GM18873 (cell line): ENCODE measurements around the gene PRPF40B.

Experiments
- ATAC-seq: cut with Tn5 transposase; IDR thresholded peaks from one replicate; pipeline ENCODE4 v1.9.1; 2021; ENCODE audit warnings: mild to moderate bottlenecking, moderate library complexity, moderate number of reproducible peaks; ENCODE audit not compliant: unreplicated experiment, low FRiP score

PRPF40B gene

DNA sequence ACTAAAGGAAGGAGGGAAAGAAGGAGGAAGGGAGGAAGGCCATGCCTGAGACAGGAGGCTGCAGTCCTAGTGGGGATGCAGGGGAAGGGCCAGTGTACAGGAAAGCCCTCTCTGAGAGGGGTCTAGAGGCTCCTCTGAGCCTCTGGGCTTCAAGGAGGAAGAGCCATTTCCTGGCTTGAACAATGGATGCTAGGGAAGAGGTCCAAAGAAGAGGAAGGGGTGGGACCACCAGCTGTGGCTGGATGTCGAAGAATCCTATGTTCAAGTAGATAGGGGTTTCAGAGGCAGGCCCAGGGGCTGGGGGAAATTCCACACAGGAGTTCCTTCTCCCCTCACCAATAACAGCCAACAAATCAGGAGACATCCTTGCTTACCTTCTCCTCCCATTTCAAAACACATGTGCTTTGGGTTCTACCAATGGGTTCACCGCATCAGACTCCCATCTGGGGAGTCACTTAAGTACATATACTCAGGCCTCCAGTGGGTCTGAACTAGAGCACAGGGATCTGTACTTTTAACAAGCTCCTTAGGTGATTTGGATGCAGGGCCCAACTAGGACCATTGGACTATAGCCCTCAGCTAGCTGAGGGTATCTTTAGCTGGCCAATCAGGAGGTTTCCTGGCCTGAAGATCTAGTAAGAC lies 32.4 kb downstream of the PRPF40B start:
- no peak for ATAC-seq

DNA sequence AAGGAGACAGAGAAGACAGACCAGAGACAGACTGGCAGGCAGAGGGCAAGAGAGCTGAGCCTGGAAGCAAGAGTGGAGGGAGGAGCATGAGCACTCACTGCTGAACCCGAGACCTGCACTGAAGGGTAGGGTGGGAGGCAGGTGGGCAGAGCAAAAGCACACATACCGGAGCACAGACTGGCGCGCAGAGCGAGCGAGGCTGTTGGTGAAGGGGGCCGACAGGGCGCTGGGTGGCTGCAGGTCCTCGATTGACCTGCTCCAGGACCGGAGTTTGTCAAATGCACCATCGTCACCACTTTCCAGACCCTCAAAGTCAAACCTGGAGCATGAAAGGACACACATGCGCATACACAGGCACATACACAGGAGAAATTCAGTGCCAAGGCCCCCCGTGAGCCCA lies 34.9 kb downstream of the PRPF40B start:
- no peak for ATAC-seq

DNA sequence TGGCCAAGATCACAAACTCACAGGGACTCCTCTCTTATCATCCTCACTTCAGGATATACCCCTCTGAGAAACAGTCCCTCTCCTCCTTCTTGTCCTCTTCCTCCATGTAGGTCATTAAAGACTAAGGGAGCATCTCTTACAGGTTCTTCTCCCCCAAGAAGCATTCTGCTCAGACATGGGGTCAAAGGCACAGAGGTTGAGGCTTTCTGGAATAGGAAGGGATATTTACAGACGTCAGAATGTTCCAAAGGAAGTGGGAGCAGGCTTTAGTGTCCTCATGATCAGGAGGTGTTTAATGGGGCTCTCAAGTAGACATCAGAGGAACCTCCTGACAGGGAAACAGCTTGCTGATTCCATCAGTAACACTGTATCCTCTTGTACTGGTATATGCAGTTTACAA lies 36.4 kb downstream of the PRPF40B start:
- no peak for ATAC-seq

DNA sequence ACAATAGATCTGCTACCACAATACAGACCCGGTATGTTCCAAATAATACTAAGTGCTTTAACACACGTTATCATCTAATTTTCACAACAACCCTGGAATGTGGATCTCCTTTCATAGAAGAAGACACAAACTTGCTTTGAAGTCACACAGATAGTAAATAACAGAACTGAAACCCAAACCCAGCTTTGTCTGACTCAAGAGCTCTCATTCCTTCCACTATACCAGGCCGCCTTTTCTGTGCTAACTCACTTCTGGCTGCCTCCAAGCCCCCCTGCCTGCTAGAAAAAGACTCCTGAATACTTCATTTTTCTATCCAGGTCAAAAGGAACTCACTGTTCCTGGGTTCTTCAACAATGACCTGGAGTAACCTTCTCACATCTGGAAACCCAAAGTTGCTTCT lies 37.8 kb downstream of the PRPF40B start:
- ATAC-seq, result no peak

DNA sequence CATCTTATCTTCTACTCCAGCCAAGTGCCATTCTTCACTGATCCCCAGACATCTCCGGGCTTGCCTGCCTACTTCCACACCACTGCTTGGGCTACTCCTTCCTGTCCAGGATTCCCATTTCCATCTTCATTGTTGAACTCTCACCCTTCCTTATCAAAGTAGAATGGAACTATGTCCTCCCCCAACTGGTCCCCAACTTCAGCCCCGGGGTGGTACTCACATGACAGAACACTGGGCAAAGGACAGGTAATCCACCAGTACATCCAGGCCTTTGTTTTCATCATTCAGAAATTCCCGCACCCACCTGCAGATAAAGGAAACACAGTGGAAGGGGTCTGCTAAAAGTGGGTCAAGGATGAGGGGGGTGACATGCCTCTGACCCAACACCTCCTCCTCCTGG lies 38.4 kb downstream of the PRPF40B start:
- ATAC-seq, result no peak

DNA sequence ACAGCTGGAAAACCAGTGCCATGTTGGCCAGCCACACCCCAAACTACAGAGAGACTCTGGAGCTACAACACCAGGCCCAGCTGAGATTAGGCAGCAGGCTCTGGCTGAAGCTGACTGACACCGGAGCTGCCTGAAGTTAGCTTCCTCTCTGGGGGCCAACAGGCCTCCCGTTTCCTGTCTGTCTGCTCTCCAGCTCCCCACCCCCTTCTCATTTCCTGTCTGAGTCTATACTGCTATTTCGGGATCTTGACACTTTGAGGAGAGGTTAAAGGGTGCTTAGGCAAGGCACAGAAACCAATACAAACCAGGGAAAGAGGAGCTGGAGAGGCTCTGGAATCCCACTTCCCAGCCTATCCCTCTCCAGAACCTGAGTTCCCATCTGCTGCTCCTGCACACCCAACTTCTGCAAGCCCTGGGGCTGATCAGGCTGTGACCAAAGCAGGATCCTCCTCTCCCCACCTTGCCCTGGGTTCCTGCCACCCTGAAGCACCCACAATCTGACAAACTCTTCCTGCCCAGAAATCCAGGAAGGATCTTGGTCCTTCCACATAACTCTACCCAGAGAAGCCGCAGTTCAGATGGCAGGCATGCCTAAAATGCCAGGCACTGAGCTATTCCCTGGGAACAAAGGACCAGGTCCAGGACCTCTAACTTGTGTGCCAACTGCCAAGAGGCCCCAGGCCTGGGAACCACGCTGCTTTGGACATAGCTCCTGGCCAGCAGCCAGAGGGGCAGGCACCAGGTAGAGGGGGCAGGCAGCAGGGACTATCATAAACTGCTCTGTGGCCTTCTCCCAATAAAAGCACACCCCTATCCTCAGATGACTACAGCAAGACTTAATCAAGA lies 39.9 kb downstream of the PRPF40B start:
- ATAC-seq, result peak; percentile 49

DNA sequence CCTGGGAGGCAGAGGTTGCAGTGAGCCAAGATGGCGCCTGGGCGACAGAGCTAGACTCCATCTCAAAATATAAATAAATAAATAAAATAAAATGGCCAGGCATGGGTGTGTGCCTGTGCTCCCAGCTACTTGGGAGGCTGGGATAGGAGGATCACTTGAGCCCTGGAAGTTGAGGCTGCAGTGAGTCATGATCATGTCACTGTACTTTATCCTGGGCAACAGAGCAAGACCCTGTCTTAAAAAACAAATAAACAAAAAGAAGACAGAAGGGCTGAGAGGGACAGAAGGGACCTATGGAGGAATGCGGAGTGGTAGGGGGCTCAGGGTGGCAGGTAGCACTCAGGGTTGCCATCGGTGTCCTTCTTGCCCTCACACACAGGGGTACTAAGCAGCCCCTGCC lies 40.8 kb downstream of the PRPF40B start:
- no peak for ATAC-seq

DNA sequence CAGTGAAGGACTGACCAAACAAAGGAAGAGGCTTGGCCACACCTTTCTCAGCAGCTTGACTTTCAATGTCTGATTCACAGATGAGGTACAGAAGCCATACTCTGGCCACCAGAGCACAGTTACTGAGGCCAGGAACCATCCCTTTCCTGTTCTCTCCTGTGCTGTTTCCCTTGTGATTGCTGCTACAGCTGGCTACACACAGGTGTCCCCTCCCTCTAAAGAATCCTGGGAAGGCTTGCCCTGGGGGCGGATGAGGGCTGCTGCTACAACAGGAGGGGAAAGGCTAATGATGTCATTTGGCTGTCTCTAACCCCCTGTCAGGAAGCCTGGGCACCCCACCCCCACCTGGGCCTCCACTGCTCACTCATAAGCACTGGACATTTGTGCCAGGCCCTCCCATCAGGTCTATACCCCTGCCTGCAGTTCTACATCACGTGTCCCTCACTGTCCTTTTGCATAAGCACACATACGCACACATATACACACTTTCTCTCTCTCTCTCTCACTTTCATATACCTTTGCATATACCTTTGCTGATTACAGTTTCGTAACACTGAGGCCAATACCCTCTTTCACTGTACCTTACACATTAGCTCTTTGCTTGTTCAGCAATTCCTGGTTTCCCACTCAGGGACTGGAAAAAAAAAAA lies 41.4 kb downstream of the PRPF40B start:
- peak; percentile 65 for ATAC-seq

DNA sequence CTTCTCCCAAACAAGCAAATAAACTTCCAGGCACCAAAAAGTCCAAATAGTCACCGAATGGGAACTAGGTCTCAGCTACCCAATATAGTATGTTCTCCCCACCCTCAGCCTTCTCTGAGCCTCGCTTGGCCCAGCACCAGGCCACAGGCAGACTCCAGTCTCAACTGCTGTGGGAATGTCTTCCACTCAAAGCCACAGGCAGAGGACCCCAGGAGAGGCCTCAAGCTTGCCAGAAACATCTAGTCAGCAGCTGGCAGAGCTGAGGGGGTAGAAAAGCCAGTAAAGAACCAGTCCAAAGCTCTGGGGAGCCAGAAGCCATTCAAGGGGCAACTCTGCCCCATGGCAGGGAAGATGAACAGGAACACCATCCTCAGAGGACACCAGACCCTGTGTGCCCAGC lies 42.0 kb downstream of the PRPF40B start:
- ATAC-seq, result no peak

DNA sequence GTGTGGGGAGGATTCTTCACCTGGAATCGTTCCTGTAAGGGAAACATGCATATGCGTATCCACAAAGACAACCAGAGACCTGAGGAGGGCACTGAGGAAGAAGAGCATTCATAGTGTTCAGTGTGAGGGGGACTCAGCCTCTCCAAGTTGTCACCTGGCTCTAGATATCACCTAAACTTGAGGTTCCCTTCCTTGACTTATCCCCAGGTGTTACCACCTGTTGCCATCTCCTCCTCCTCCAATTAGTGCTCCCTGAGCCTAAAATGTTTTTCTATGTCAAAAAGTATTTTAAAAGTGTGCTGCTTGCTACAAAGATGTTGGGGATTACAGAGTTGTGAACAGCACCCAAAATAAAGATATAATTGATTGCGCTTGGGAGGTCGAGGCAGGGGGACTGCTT lies 42.8 kb downstream of the PRPF40B start:
- ATAC-seq, result no peak

DNA sequence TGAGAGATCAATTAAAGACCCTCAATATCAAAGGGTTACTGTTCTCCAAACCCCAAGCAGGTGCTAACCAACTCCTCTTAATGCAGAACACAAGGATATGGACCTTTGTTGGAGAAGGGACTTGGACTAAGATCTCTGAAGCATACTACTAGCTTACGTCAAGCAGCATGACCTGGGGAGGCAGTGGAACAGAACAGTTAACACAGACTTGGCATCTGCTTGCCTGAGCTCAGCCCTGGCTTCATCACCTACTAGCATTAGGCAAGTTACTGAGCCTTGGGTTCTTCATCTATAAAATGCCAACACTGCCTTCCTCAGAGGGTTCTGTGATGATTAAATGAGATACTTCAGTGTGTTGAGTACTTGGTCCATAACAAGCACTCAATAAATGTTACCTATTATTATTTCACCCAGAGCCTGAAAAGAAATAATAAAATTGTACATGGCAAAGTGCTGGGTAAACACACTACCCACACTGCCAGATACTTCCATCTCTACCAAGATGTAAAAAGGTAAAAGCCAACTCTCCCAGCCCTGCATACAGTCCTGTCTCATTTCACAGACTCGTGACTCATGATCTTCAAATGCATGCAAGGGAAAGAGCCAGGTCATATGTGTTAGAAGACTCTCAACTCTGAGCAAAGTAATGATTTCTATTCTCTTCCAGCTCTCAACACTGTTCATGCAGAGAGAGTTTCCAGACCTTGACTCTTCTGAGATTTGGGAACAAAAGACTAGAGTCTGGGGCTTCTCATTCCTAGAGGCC lies 44.1 kb downstream of the PRPF40B start:
- ATAC-seq, result no peak

DNA sequence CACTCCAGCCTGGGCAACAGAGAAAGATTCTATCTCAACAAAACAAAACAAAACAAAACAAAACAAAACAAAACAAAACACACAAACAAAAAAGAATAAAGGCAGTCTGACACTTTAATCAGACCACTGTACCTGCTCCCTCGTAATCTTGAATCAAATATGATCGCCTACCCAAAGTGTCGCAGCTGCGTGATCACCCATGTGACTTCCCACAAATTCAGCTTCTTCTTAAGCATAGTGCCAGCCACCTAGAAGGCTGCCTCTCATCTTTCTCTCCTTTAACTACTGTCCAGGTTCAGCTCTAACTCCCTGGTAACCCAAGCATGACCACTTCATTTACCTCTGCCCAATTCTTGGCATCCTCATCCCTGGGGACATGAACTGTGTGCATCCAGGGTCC lies 46.4 kb downstream of the PRPF40B start:
- no peak for ATAC-seq

DNA sequence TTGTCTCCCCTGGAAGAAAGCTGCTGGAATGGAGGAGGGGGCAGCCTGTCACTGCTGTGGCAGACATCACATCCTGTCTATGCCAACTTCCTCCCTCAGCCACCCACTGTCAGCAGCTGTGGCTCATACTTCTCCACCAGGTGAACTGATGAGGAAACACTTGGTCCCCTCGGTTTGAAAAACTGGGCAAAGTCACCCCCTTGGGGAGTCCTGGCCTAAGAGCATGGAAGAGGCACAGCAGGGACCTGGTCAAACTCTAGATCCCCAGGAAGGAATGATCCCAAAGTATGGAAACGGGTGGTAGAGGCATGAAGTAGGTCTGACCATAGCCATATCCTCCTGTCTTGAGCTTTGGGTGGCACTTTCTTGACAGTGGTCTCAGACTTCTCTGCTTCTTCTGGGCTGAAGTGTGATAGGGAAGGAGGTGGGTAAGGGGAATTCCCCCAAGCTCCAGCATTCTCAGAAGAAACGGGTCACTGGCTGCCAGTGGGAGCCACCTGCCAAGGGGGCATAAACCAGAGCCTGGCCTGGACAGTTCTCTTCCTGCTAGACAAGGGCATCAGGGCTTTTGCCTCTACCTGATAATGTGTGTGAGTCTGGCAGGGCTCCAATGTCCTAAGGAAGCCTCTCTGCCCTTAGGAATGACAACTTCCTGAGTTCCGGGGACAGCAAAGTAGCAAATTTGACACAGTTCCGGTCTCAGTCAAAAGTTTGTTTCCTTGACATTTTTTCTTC lies 47.8 kb downstream of the PRPF40B start:
- ATAC-seq, result no peak

DNA sequence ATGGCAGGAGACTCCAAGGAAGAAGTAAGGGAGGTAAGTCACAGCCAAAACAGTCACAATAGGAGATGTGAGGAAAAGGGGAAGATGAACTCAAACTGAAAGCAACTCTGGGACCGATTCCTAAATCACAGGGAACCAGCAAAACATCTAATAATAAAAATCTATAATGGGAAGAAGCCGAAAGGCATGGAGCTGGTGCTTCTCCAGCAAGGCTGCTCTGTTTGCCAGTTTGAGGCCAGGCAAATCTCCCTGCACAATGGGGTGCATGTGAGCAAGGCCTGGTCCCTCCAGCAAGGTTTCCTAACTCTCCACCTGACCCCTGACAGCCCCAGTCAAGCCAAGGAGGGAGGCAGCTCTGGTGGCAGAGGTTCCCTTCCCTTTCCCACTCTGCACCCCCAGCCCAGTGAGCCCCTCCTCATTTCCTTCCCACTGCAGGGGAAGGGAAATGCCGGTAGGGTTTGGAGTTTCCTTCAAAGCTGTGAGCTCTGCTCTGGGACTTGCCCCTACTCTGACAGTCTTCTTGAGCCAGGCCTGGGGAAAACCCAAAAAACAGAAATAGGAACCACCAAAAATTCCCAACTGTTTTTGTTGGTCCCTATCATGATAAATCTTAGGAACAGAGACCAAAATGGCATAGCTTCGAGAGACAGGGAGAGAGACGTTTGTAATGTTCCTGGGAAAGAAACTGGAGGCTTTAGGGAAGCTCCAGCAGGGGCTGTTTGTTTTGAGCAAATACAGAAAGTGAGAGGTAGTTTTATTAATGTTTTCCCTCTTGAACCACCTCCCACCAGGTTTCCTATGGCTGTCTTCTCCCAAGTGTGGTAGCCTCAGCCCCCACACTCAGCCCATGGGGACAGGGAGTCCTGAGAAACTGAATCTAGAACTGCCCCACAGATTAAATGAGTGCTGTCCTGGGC lies 49.2 kb downstream of the PRPF40B start:
- no peak for ATAC-seq

DNA sequence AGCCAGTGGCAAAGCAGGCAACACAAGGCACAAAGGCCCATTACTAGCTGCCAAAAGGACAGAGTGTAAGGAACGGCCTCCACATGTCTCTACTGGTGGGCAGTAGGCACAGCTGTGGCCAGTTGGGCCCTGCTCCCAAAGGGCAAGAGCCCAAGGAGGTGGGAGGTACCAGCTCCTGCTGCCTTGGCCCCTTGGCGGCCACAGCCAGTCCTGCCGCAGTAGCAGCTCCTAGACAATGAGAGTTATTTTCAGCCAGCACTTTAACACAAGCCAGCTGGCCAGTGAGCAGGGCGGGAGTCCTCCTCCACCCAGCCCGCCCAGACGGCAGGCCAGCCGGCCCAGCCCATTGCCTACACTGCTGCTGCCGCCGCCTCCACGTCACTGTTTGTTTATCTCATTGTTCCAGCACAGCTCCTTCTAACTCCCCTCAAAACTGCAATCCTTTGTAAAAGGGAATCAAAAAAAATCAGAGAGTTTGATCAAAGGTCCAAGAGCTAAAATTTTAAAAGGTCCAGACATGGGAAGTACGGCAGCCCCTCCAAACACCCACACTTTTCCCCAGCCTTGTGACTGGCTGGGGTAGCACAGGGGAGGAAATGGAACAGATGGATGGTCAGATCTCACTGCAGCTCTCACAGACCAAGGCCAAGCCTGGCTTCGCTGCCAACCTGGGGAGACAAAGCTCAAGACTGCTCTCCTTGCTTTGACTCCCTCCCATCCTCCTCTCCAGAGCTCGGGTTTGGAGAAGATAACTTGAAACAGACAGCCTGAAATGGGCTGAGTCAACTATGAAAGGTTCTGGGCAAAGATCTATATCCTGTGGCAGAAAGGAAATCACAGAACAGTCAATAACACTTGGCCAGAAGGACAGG lies 50.3 kb downstream of the PRPF40B start:
- ATAC-seq, result no peak

DNA sequence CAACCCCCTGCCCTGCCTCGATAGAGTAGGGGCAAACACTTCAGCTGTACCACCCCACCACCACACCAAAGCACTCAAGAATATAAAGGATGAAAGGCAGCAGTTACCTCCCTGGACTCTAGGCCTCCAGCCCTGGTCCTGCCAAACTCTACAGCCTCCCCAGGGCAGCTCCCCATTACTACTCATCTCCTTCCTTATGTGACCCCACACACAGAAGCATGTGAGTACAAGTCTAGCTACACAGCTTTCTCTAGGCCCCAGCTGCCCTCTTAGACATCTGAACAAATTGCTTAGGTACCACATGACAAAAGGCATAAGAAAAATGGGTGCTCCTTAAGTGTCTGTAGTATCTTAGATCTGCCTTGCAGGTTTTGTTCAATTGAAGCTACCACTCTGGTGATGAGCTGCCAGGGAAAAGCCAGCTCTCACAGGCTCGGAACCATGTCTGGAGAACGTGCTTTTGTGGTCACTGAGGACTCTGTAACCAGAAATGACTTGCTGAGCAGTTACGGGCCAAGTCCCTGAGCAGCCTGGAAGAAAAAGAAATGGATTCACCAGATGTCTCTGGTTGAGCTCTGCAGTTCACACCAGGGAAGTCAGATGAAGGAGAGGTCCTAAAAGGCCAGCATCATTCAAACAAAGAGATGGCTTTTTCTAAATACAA lies 51.1 kb downstream of the PRPF40B start:
- no peak for ATAC-seq

DNA sequence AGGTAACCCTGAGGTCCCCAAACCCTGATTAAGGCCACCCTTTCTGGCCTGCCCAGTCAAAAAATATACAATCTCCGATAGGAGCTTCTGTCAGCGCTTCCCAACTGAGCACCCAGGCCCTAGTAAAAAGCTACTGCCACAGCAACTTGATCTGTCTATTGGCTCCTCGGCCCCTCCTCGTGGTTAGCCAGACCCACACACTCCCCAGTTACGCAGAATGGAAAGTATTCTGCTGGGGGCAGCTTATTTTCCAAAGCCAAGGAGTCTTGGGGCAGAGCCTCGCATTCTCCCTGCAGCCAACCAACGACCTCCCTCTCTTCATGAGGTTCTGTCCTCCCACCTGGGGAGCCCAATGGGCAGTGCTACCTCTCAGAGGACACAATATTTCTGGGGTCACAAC lies 51.8 kb downstream of the PRPF40B start:
- no peak for ATAC-seq

DNA sequence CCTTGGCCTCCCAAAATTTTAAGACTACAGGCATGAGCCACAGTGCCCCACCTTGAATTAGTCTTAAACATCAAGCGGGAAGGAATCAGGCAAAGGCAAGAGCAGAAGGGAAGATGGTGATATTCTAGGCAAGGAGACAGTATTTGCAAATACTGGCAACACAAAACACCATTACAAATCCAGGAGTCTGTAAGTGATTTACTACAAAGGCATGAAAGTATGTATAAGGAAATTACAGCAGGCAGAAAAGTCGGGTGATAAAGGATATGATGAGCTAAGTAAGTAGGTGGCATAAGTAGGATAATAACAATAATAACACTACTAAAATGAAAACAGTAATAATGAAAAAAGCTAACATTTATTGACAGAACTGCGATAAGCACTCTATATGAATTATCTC lies 55.4 kb downstream of the PRPF40B start:
- ATAC-seq, result no peak
